ENCODE measurements around the gene SRPX. TPM values are rescaled to one million over a fixed set of nuclear protein-coding genes. Genes with fewer than 3 reads are reported as not detected.

SRPX gene
- total and polyA plus RNA-seq, 2 donors (not counting 1 experiment from before 2014, with no cell fraction given), result 0.59 TPM; not detected in 1

GRCh38 chrX:38150993-38151392, 69.7 kb downstream of the SRPX start:
- Histone ChIP-seq H3K9me3 (ENCODE audit: control extremely low read depth in 1 of 3, control insufficient read depth in 2 of 3, insufficient read depth in 1 of 3, low read length in 2 of 3) (no peaks in the 10 kb centered on the region), H3K4me2 (replicated peaks; ENCODE audit: low read depth, low read length, poor library complexity, severe bottlenecking) (no peak overlapping the region), H3K36me3 (replicated peaks in 1 of 2; ENCODE audit: control extremely low read depth in 1 of 2, control insufficient read depth in 1 of 2, extremely low read depth in 1 of 2, insufficient read depth in 2 of 2, low read length in 1 of 2) (no peaks in the 10 kb centered on the region), H3K27ac (ENCODE audit: low read length in 2 of 2) (no peak overlapping the region), H4K20me1 (ENCODE audit: control insufficient read depth, insufficient read depth, low read length, poor library complexity, severe bottlenecking) (no peaks in the 10 kb centered on the region), H3K4me3 (ENCODE audit: control extremely low read depth in 1 of 5, extremely low read depth in 1 of 5, insufficient read depth in 1 of 5, low read depth in 2 of 5, low read length in 4 of 5) (no peak overlapping the region), H3K4me1 (ENCODE audit: control insufficient read depth in 2 of 2, insufficient read depth in 2 of 2, low read length in 2 of 2) (no peaks in the 10 kb centered on the region), H3K9ac (ENCODE audit: low read length) (no peak overlapping the region), H3K27me3 (replicated peaks in 1 of 4; ENCODE audit: control extremely low read depth in 1 of 4, control insufficient read depth in 3 of 4, insufficient read depth in 4 of 4, low read length in 3 of 4) (no peaks in the 10 kb centered on the region), H3K79me2 (ENCODE audit: control insufficient read depth, insufficient read depth, low read length) (no peaks in the 10 kb centered on the region), H2AFZ (ENCODE audit: insufficient read depth, low read depth, low read length, poor library complexity, severe bottlenecking) (no peak overlapping the region)
- TF ChIP-seq, protein P1, sequence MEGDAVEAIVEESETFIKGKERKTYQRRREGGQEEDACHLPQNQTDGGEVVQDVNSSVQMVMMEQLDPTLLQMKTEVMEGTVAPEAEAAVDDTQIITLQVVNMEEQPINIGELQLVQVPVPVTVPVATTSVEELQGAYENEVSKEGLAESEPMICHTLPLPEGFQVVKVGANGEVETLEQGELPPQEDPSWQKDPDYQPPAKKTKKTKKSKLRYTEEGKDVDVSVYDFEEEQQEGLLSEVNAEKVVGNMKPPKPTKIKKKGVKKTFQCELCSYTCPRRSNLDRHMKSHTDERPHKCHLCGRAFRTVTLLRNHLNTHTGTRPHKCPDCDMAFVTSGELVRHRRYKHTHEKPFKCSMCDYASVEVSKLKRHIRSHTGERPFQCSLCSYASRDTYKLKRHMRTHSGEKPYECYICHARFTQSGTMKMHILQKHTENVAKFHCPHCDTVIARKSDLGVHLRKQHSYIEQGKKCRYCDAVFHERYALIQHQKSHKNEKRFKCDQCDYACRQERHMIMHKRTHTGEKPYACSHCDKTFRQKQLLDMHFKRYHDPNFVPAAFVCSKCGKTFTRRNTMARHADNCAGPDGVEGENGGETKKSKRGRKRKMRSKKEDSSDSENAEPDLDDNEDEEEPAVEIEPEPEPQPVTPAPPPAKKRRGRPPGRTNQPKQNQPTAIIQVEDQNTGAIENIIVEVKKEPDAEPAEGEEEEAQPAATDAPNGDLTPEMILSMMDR (IDR thresholded peaks at IDR 0.05), result no peak
- no peak for TF ChIP-seq EZH2 (IDR thresholded peaks at IDR 0.05; ENCODE audit: borderline replicate concordance, insufficient read depth, low read depth, low read length, poor library complexity, severe bottlenecking)
- H3K4me3 Mint-ChIP-seq, result no peak overlapping the region
- no peak for ATAC-seq (ENCODE audit: low read depth)
- CTCF ChIA-PET, result no interaction called here
- peaks cover 5% of the 10 kb centered on the region for H3K27me3 Mint-ChIP-seq
- WGBS (ENCODE audit: insufficient coverage), result 88% methylated on average over 3 of the region's 4 CpGs
- no peak for DNase-seq
- POLR2A ChIA-PET, result no interaction called here
- H3K4me1 Mint-ChIP-seq, result no peaks in the 10 kb centered on the region
- intact Hi-C loops (cut with micrococcal nuclease), result no loop called here
- H3K27ac Mint-ChIP-seq, result no peak overlapping the region
- H3K9me3 Mint-ChIP-seq (ENCODE audit: insufficient read depth), result no peaks in the 10 kb centered on the region

DNA sequence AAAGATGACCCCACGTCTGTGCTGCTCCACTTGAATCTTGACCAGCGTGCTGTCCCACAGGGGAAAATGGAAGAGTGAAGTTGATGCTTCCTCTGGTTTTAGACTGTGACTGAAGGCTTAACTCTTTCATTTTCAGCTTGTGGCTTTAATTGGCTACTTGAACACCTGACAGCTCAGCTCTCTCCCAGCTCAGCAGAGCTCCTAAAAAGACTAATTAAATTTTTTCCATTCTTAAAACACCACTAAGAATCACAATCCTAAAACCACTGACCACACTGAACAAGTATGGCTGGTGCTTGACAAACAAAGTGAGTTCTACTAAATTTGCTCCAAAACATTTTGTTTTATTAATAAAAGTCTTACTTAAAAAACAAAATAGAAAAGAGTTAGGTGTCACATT, 71.7 kb downstream of the SRPX start:
- Mint-ChIP-seq H3K27me3 (peaks cover 12% of the 10 kb centered on the region), H3K27ac (no peak overlapping the region), H3K4me1 (no peaks in the 10 kb centered on the region), H3K4me3 (no peak overlapping the region), H3K9me3 (ENCODE audit: insufficient read depth) (no peaks in the 10 kb centered on the region)
- no peak overlapping the region for H3K9ac ChIP-seq (ENCODE audit: low read length)
- no peak overlapping the region for H3K4me2 ChIP-seq (replicated peaks; ENCODE audit: low read depth, low read length, poor library complexity, severe bottlenecking)
- no peaks in the 10 kb centered on the region for H3K4me1 ChIP-seq (ENCODE audit: control insufficient read depth in 2 of 2, insufficient read depth in 2 of 2, low read length in 2 of 2)
- no peak for DNase-seq
- ATAC-seq (ENCODE audit: low read depth), result no peak
- ChIA-PET CTCF (no interaction called here), POLR2A (no interaction called here)
- H3K4me3 ChIP-seq (ENCODE audit: control extremely low read depth in 1 of 5, extremely low read depth in 1 of 5, insufficient read depth in 1 of 5, low read depth in 2 of 5, low read length in 4 of 5), result no peak overlapping the region
- H3K36me3 ChIP-seq (replicated peaks in 1 of 2; ENCODE audit: control extremely low read depth in 1 of 2, control insufficient read depth in 1 of 2, extremely low read depth in 1 of 2, insufficient read depth in 2 of 2, low read length in 1 of 2), result no peaks in the 10 kb centered on the region
- no CpG with 5 or more reads among the region's 2 CpGs for WGBS (ENCODE audit: insufficient coverage)
- H3K27me3 ChIP-seq (replicated peaks in 1 of 4; ENCODE audit: control extremely low read depth in 1 of 4, control insufficient read depth in 3 of 4, insufficient read depth in 4 of 4, low read length in 3 of 4), result no peaks in the 10 kb centered on the region
- H3K27ac ChIP-seq (ENCODE audit: low read length in 2 of 2), result no peak overlapping the region
- H3K9me3 ChIP-seq (ENCODE audit: control extremely low read depth in 1 of 3, control insufficient read depth in 2 of 3, insufficient read depth in 1 of 3, low read length in 2 of 3), result no peaks in the 10 kb centered on the region
- H4K20me1 ChIP-seq (ENCODE audit: control insufficient read depth, insufficient read depth, low read length, poor library complexity, severe bottlenecking), result no peaks in the 10 kb centered on the region
- intact Hi-C loops (cut with micrococcal nuclease), result no loop called here
- no peaks in the 10 kb centered on the region for H3K79me2 ChIP-seq (ENCODE audit: control insufficient read depth, insufficient read depth, low read length)
- H2AFZ ChIP-seq (ENCODE audit: insufficient read depth, low read depth, low read length, poor library complexity, severe bottlenecking), result no peak overlapping the region
- TF ChIP-seq, protein P1 (IDR thresholded peaks at IDR 0.05), result no peak
- no peak for TF ChIP-seq EZH2 (IDR thresholded peaks at IDR 0.05; ENCODE audit: borderline replicate concordance, insufficient read depth, low read depth, low read length, poor library complexity, severe bottlenecking)

All from B cell (primary cell).